Panc1 (cell line): ENCODE measurements around the gene PRCC.

Source experiments
- POLR2AphosphoS5 ChIP-seq: IDR thresholded peaks from 2 replicates; pipeline ENCODE4 v1.6.1; 2012; ENCODE audit warnings: mild to moderate bottlenecking, low read depth, low read length, moderate library complexity
- REST ChIP-seq, 2 experiments: IDR thresholded peaks; 2 replicates each; pipeline ENCODE4 v1.6.1; 2011 to 2012; ENCODE audit warnings: low read depth in 2 of 2, control low read depth in 1 of 2, low read length in 1 of 2, mild to moderate bottlenecking in 1 of 2, moderate library complexity in 1 of 2; ENCODE audit not compliant: insufficient read depth in 1 of 2
- SIN3A ChIP-seq: IDR thresholded peaks from 2 replicates; pipeline ENCODE4 v1.6.1; 2012; ENCODE audit warnings: low read depth, mild to moderate bottlenecking, low read length, moderate library complexity, borderline replicate concordance; ENCODE audit not compliant: insufficient read depth
- TCF7L2 ChIP-seq: IDR thresholded peaks from 2 replicates; pipeline ENCODE4 v1.6.1; 2011; ENCODE audit warnings: mild to moderate bottlenecking, low read depth, low read length, inconsistent platforms
- TF ChIP-seq, protein P1 (sequence below): fragments of 450-650 bp; IDR thresholded peaks from 2 replicates; pipeline ENCODE4 v1.5.1; 2017; ENCODE audit warnings: mild to moderate bottlenecking

DNA sequence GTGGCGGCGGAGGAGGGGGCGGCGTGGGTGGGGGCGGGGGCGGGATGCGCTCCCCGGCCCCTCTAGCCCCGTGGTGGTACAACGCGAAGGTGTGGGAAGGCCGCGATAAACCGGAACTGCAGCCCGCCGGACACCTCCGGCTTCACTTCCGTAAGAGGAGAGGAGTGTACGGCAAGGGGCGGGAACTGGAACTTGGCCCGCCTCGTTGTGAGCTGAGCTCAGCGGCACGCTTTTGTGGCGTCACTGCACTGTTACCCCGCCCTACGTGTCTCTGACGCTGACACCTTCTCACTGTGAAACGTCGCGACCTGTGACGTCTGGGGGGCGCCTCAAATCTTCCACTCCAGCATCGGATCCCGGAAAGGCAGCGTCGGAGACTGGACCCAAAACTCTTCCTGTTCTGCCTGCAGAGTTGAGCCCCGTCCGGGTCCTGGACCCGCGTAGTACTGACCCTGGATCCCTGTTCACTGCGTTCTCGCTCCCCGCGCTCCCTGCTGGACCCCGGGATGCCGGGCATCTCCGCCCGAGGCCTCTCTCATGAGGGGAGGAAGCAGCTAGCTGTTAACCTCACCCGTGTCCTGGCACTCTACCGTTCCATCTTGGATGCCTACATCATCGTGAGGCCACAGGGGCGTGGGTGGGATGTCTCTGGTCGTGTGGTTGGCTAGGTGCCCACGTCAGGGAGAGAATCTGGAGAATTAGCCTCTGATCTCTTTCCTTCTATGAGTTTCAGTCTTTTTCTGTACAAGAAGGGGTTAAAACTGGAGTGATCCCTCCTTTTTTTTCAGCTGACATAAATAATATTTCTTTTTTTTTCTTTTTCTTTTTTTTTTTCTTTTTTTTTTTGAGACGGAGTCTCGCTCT, 38.5 kb upstream of the PRCC start, which contains the start of gene ISG20L2:
- TF ChIP-seq, protein P1, sequence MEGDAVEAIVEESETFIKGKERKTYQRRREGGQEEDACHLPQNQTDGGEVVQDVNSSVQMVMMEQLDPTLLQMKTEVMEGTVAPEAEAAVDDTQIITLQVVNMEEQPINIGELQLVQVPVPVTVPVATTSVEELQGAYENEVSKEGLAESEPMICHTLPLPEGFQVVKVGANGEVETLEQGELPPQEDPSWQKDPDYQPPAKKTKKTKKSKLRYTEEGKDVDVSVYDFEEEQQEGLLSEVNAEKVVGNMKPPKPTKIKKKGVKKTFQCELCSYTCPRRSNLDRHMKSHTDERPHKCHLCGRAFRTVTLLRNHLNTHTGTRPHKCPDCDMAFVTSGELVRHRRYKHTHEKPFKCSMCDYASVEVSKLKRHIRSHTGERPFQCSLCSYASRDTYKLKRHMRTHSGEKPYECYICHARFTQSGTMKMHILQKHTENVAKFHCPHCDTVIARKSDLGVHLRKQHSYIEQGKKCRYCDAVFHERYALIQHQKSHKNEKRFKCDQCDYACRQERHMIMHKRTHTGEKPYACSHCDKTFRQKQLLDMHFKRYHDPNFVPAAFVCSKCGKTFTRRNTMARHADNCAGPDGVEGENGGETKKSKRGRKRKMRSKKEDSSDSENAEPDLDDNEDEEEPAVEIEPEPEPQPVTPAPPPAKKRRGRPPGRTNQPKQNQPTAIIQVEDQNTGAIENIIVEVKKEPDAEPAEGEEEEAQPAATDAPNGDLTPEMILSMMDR: no peak
- peak; percentile 64; the same call in 1 of the 2 replicates for TF ChIP-seq TCF7L2
- no peak; a peak in 1 of 4 replicates for TF ChIP-seq REST (IDR thresholded peaks at IDR 0.05; ENCODE audit: insufficient read depth in 1 of 2, low read depth in 2 of 2, low read length in 1 of 2)
- peak; percentile 92 for TF ChIP-seq POLR2AphosphoS5
- no peak for TF ChIP-seq SIN3A
